Liver (tissue), 3 donors: ENCODE data around the gene ASXL1.

Experiments used
- CTCF ChIP-seq: fragments of 150-350 bp; IDR thresholded peaks from 2 replicates; pipeline ENCODE4 v1.5.1; 2017; ENCODE audit warnings: improper control_type of control experiment, low read depth, low read length; ENCODE audit not compliant: missing input control
- JUND ChIP-seq, 2 donors: IDR thresholded peaks; 2 replicates each; pipeline ENCODE4 v1.6.1; 2016; ENCODE audit warnings: antibody characterized with exemption in 2 of 2
- MAX ChIP-seq: IDR thresholded peaks from 2 replicates; pipeline ENCODE4 v1.6.1; 2016; ENCODE audit warnings: antibody characterized with exemption
- RAD21 ChIP-seq, 2 donors: IDR thresholded peaks; 2 replicates each; pipeline ENCODE4 v1.6.1; 2016; ENCODE audit warnings: antibody characterized with exemption in 2 of 2, mild to moderate bottlenecking in 2 of 2
- TAF1 ChIP-seq: conservative IDR thresholded peaks from 2 replicates; pipeline ENCODE4 v1.6.1; 2016; ENCODE audit warnings: antibody characterized with exemption, mild to moderate bottlenecking
- YY1 ChIP-seq: IDR thresholded peaks from 2 replicates; pipeline ENCODE4 v1.6.1; 2016; ENCODE audit warnings: antibody characterized with exemption, mild to moderate bottlenecking
- ZBTB33 ChIP-seq: IDR thresholded peaks from 2 replicates; pipeline ENCODE4 v1.6.1; 2016; ENCODE audit warnings: antibody characterized with exemption
- donor health status: healthy.
- donor health status: healthy.

GRCh38 chr20:32429343-32429742 is 71.2 kb downstream of the ASXL1 start:
- no peak for TF ChIP-seq CTCF
- TF ChIP-seq MAX = no peak
- TF ChIP-seq RAD21 (IDR thresholded peaks at IDR 0.05) = no peak
- TF ChIP-seq ZBTB33 = no peak
- no peak for TF ChIP-seq TAF1
- TF ChIP-seq YY1 = no peak
- TF ChIP-seq JUND (IDR thresholded peaks at IDR 0.05) = no peak
